IMR-90 (cell line): ENCODE data around the gene PDXDC1. TPM values are rescaled to one million over a fixed set of nuclear protein-coding genes. Genes with fewer than 3 reads are reported as not detected.

Experiments
- ATAC-seq: fragments of 200-7000 bp; cut with Tn5 transposase; 2 replicates; pipeline ENCODE4 v1.9.1; 2020; ENCODE audit warnings: low read depth, mild to moderate bottlenecking, moderate library complexity
- BruUV-seq: library from RNA; stranded (reverse); fragments of 400-500 nt; replicated peaks from 2 replicates; lab custom pipeline; 2021; lab: Mats Ljungman, UMichigan
- CTCF ChIA-PET: fragments of 300-600 bp; formaldehyde crosslinking; extraction: SDS; loops from one replicate; lab custom pipeline; 2021; ENCODE audit warnings: antibody characterized with exemption; lab: Yijun Ruan, JAX
- POLR2A ChIA-PET: fragments of 300-600 bp; sonication (Branson Sonifier 250); formaldehyde crosslinking; loops from one replicate; lab custom pipeline; 2022; ENCODE audit warnings: antibody characterized with exemption; ENCODE audit not compliant: unreplicated experiment; lab: Charles Lee
- DNase-seq: peaks from one replicate; pipeline ENCODE4 v3.0.0; 2013
- H2AFZ ChIP-seq: replicated peaks from 2 replicates; pipeline ENCODE3; 2013; ENCODE audit warnings: low read length, mild to moderate bottlenecking; ENCODE audit not compliant: poor library complexity
- H2AK5ac ChIP-seq: 2 replicates; pipeline ENCODE4 v1.6.1; 2013; ENCODE audit warnings: low read depth, low read length, inconsistent platforms
- H2AK9ac ChIP-seq: replicated peaks from 2 replicates; pipeline ENCODE3; 2013; ENCODE audit warnings: mild to moderate bottlenecking, low read depth, low read length, moderate library complexity; ENCODE audit not compliant: poor library complexity
- H2BK120ac ChIP-seq: 2 replicates; pipeline ENCODE4 v1.6.1; 2013; ENCODE audit warnings: low read depth, low read length, inconsistent platforms
- H2BK15ac ChIP-seq: 3 replicates; pipeline ENCODE4 v1.6.1; 2013; ENCODE audit warnings: low read depth, low read length, inconsistent platforms
- H2BK20ac ChIP-seq: 2 replicates; pipeline ENCODE4 v1.6.1; 2013; ENCODE audit warnings: low read depth, mild to moderate bottlenecking, inconsistent platforms, low read length, moderate library complexity
- H2BK5ac ChIP-seq: 2 replicates; pipeline ENCODE4 v1.6.1; 2013; ENCODE audit warnings: mild to moderate bottlenecking, low read depth, low read length, inconsistent platforms; ENCODE audit not compliant: poor library complexity, severe bottlenecking
- H3K14ac ChIP-seq: replicated peaks from 2 replicates; pipeline ENCODE4 v1.6.1; 2013; ENCODE audit warnings: low read depth, low read length, inconsistent platforms
- H3K18ac ChIP-seq: 2 replicates; pipeline ENCODE4 v1.6.1; 2013; ENCODE audit warnings: low read depth, low read length, control low read depth
- H3K23ac ChIP-seq: 2 replicates; pipeline ENCODE4 v1.6.1; 2013; ENCODE audit warnings: low read depth, low read length, inconsistent platforms
- H3K27ac ChIP-seq: 2 replicates; pipeline ENCODE4 v1.5.1; 2013; ENCODE audit warnings: mild to moderate bottlenecking, control low read depth, low read length; ENCODE audit not compliant: insufficient read depth
- H3K27me3 ChIP-seq: 2 replicates; pipeline ENCODE4 v1.6.1; 2013; ENCODE audit warnings: low read length; ENCODE audit not compliant: control insufficient read depth, insufficient read depth
- H3K36me3 ChIP-seq: 2 replicates; pipeline ENCODE4 v1.6.1; 2013; ENCODE audit warnings: low read length, mixed read lengths; ENCODE audit not compliant: control insufficient read depth, insufficient read depth
- H3K4ac ChIP-seq: 2 replicates; pipeline ENCODE4 v1.6.1; 2013; ENCODE audit warnings: low read depth, low read length, inconsistent platforms
- H3K4me1 ChIP-seq: 2 replicates; pipeline ENCODE4 v1.6.1; 2013; ENCODE audit warnings: low read length, mixed read lengths; ENCODE audit not compliant: control insufficient read depth, insufficient read depth
- H3K4me2 ChIP-seq: 2 replicates; pipeline ENCODE4 v1.6.1; 2013; ENCODE audit warnings: low read depth, mild to moderate bottlenecking, control low read depth, low read length, moderate library complexity
- H3K4me3 ChIP-seq: 2 replicates; pipeline ENCODE4 v1.5.1; 2013; ENCODE audit warnings: low read depth, mild to moderate bottlenecking, control low read depth, low read length, moderate library complexity; ENCODE audit not compliant: insufficient read depth
- H3K56ac ChIP-seq: 2 replicates; pipeline ENCODE4 v1.6.1; 2013; ENCODE audit warnings: low read length, inconsistent platforms; ENCODE audit not compliant: insufficient read depth; ENCODE audit errors: extremely low read depth
- H3K79me1 ChIP-seq, 2 experiments: 2 replicates each; pipeline ENCODE4 v1.6.1; 2013; ENCODE audit warnings: low read length in 2 of 2, inconsistent platforms in 1 of 2, low read depth in 1 of 2
- H3K9ac ChIP-seq: 2 replicates; pipeline ENCODE4 v1.6.1; 2013; ENCODE audit warnings: low read depth, low read length, control low read depth
- H3K9me1 ChIP-seq: 2 replicates; pipeline ENCODE4 v1.6.1; 2013; ENCODE audit warnings: low read length, inconsistent platforms; ENCODE audit not compliant: insufficient read depth
- H3K9me3 ChIP-seq: 2 replicates; pipeline ENCODE4 v1.6.1; 2013; ENCODE audit warnings: low read length; ENCODE audit not compliant: control insufficient read depth, insufficient read depth
- H4K20me1 ChIP-seq: 2 replicates; pipeline ENCODE4 v1.6.1; 2013; ENCODE audit warnings: low read length, inconsistent platforms; ENCODE audit not compliant: insufficient read depth
- H4K5ac ChIP-seq: 2 replicates; pipeline ENCODE4 v1.6.1; 2013; ENCODE audit warnings: mild to moderate bottlenecking, low read depth, low read length, control low read depth
- H4K8ac ChIP-seq, 2 experiments: 2 replicates each; pipeline ENCODE4 v1.6.1; 2013; ENCODE audit warnings: low read depth in 2 of 2, low read length in 2 of 2, control low read depth in 1 of 2, inconsistent platforms in 1 of 2
- H4K91ac ChIP-seq: 2 replicates; pipeline ENCODE4 v1.6.1; 2013; ENCODE audit warnings: low read depth, low read length, inconsistent platforms; ENCODE audit not compliant: insufficient read depth
- BHLHE40 ChIP-seq: fragments of 150-350 bp; IDR thresholded peaks from 2 replicates; pipeline ENCODE4 v1.6.1; 2016; ENCODE audit warnings: mild to moderate bottlenecking, low read depth, low read length
- CEBPB ChIP-seq: IDR thresholded peaks from 2 replicates; pipeline ENCODE4 v1.6.1; 2012; ENCODE audit warnings: low read depth, low read length, improper control_type of control experiment
- FOS ChIP-seq: fragments of 150-350 bp; IDR thresholded peaks from 2 replicates; pipeline ENCODE4 v1.6.1; 2016; ENCODE audit warnings: low read depth, low read length
- MAFK ChIP-seq: IDR thresholded peaks from 2 replicates; pipeline ENCODE4 v1.6.1; 2012; ENCODE audit warnings: low read depth, low read length, improper control_type of control experiment
- NFE2L2 ChIP-seq: fragments of 150-350 bp; IDR thresholded peaks from 2 replicates; pipeline ENCODE4 v1.6.1; 2016; ENCODE audit warnings: low read depth, mild to moderate bottlenecking, low read length
- POLR2A ChIP-seq: IDR thresholded peaks from 2 replicates; pipeline ENCODE4 v1.6.1; 2012; ENCODE audit warnings: mild to moderate bottlenecking, low read depth, low read length
- RAD21 ChIP-seq: IDR thresholded peaks from 2 replicates; pipeline ENCODE4 v1.6.1; 2012; ENCODE audit warnings: low read length, improper control_type of control experiment
- RCOR1 ChIP-seq: IDR thresholded peaks from 2 replicates; pipeline ENCODE4 v1.6.1; 2012; ENCODE audit warnings: mild to moderate bottlenecking, low read length, improper control_type of control experiment; ENCODE audit not compliant: insufficient replicate concordance
- RFX5 ChIP-seq: IDR thresholded peaks from 2 replicates; pipeline ENCODE4 v1.8.0; 2012; ENCODE audit warnings: low read depth, mild to moderate bottlenecking, low read length, moderate library complexity
- WGBS, 2 experiments: methylation state at CpG; one replicate each; pipeline versions ENCODE4 v1.1.5 to v1.1.7; 2013; ENCODE audit warnings: missing lambda C conversion rate in 2 of 2; ENCODE audit not compliant: insufficient read length in 1 of 2; ENCODE audit errors: extremely low coverage in 2 of 2; 5-methylcytosine and 5-hydroxymethylcytosine counted together
- dilution Hi-C: fragments of 300-500 bp; cut with HindIII; formaldehyde crosslinking; loops from one replicate; pipeline ENCODE4 v1.14.3; 2018; ENCODE audit warnings: low sequenced_read_pairs; ENCODE audit not compliant: unreplicated experiment
- in situ Hi-C: fragments of 300-500 bp; cut with MboI; formaldehyde crosslinking; loops from 3 replicates; pipeline ENCODE4 v1.14.3; 2019; ENCODE audit warnings: low sequenced_read_pairs, inconsistent platforms, mixed read lengths
- intact Hi-C: fragments of 100-400 bp; cut with micrococcal nuclease; formaldehyde crosslinking; loops from 2 replicates; pipeline ENCODE4 v1.10.0; 2022
- polyA plus RNA-seq, 3 experiments: library from polyadenylated mRNA; depleted of rRNA; stranded (reverse); fragments of >200 nt; gene quantifications; 2 replicates each; pipeline ENCODE4 v1.2.3, GENCODE V29; 2012; ENCODE audit warnings: low replicate concordance in 1 of 3
- total RNA-seq: library from RNA; depleted of rRNA; stranded (reverse); fragments of >200 nt; gene quantifications from 2 replicates; pipeline ENCODE4 v1.2.3, GENCODE V29; 2012
- TF ChIP-seq, protein P1 (sequence below): fragments of 150-350 bp; IDR thresholded peaks from 2 replicates; pipeline ENCODE4 v1.6.1; 2017; ENCODE audit warnings: mild to moderate bottlenecking, antibody characterized with exemption, low read length, low read depth

PDXDC1 gene
- total and polyA plus RNA-seq, 2 of the 4 experiments (the other 2 are of a cell fraction): 68.7 to 117 TPM

GRCh38 chr16:14961405-14962186 is 13.2 kb upstream of the PDXDC1 start:
- no peak overlapping the region for H3K9ac ChIP-seq
- in situ Hi-C loops (loop anchor here (25.0 kb wide), 1 partner anchor 324 kb away; the partner anchor contains the start of genes BFAR and PARN), intact Hi-C loops (no loop called here), dilution Hi-C loops (no loop called here)
- ATAC-seq (no peak), DNase-seq (no peak)
- no peak for TF ChIP-seq FOS
- TF ChIP-seq POLR2A: no peak
- TF ChIP-seq NFE2L2: no peak
- TF ChIP-seq RCOR1: no peak
- TF ChIP-seq RAD21: no peak
- TF ChIP-seq RFX5: no peak
- TF ChIP-seq, protein P1, sequence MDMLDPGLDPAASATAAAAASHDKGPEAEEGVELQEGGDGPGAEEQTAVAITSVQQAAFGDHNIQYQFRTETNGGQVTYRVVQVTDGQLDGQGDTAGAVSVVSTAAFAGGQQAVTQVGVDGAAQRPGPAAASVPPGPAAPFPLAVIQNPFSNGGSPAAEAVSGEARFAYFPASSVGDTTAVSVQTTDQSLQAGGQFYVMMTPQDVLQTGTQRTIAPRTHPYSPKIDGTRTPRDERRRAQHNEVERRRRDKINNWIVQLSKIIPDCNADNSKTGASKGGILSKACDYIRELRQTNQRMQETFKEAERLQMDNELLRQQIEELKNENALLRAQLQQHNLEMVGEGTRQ: no peak
- no peak for TF ChIP-seq BHLHE40
- TF ChIP-seq MAFK: no peak
- no peak for TF ChIP-seq CEBPB
- no peak overlapping the region for H3K56ac ChIP-seq
- H4K91ac ChIP-seq: no peak overlapping the region
- no peak overlapping the region for H2AK5ac ChIP-seq
- 82% methylated on average over 6 of the region's 11 CpGs; no CpG with 5 or more reads in 1 of the 2 experiments for WGBS, 2 experiments
- H3K79me1 ChIP-seq: no peaks in the 10 kb centered on the region
- H3K23ac ChIP-seq: no peak overlapping the region
- no peak overlapping the region for H2BK120ac ChIP-seq
- H2AK9ac ChIP-seq: no peak overlapping the region
- H3K4me1 ChIP-seq: no peaks in the 10 kb centered on the region
- H3K4ac ChIP-seq: no peak overlapping the region
- H3K4me2 ChIP-seq: no peak overlapping the region
- POLR2A ChIA-PET: no interaction called here
- H3K36me3 ChIP-seq: no peaks in the 10 kb centered on the region
- no peak overlapping the region for H2BK5ac ChIP-seq
- H2AFZ ChIP-seq: no peak overlapping the region
- H3K14ac ChIP-seq: no peak overlapping the region
- no peak overlapping the region for H3K27ac ChIP-seq
- H3K9me1 ChIP-seq: no peaks in the 10 kb centered on the region
- no peak overlapping the region for H2BK15ac ChIP-seq
- peaks cover 7% of the 10 kb centered on the region for H3K9me3 ChIP-seq
- no peak overlapping the region for H3K4me3 ChIP-seq
- no peaks in the 10 kb centered on the region for H4K20me1 ChIP-seq
- H3K18ac ChIP-seq: no peak overlapping the region
- H3K27me3 ChIP-seq: peaks cover 26% of the 10 kb centered on the region
- H2BK20ac ChIP-seq: no peak overlapping the region
- no peak overlapping the region for H4K5ac ChIP-seq
- CTCF ChIA-PET: interaction anchor here (1.1 kb wide), 1 partner anchor 13 kb away, joined by 4 read pairs; the partner anchor contains the start of gene PDXDC1
- BruUV-seq: no TSS peak
- no peak overlapping the region for H4K8ac ChIP-seq
